Astrocyte (in vitro differentiated cells and primary cell): ENCODE results near the gene SPTAN1.

Source experiments
- CTCF ChIP-seq: IDR thresholded peaks from 2 replicates; pipeline ENCODE4 v1.5.1; 2011; ENCODE audit warnings: low read depth, mild to moderate bottlenecking, inconsistent platforms, low read length, moderate library complexity; ENCODE audit not compliant: insufficient read depth
- EZH2 ChIP-seq: IDR thresholded peaks from 2 replicates; pipeline ENCODE4 v1.6.1; 2012; ENCODE audit warnings: mild to moderate bottlenecking, low read length, inconsistent platforms; ENCODE audit not compliant: insufficient read depth

GRCh38 chr9:128588581-128589233 lies 36.3 kb downstream of the SPTAN1 start:
- no peak for TF ChIP-seq EZH2
- no peak for TF ChIP-seq CTCF
